ENCODE data around the gene TRIM67. TPM values are rescaled to one million over a fixed set of nuclear protein-coding genes. Genes with fewer than 3 reads are reported as not detected.
A peak's percentile ranks its signal among the peaks of the same experiment; 100 is the strongest.

Gene TRIM67
- total and polyA plus RNA-seq, 12 donors: 0.06 to 1.5 (median 0.31) TPM

GRCh38 chr1:231238298-231238697 is 76.4 kb downstream of the TRIM67 start:
- Histone ChIP-seq H3K36me3 (replicated peaks in 1 of 2) (peaks cover 0 to 28% of the 10 kb centered on the region in 2 donors), H3K27me3 (no peaks in the 10 kb centered on the region), H3K9me3 (replicated peaks in 1 of 3) (no peaks in the 10 kb centered on the region), H3K4me1 (replicated peaks in 1 of 2) (peaks cover 35 to 46% of the 10 kb centered on the region in 2 donors), H3K4me3 (no peak overlapping the region), H3K27ac (no peak overlapping the region)
- WGBS, 4 donors: 90 to 100% (median 97%) methylated on average over 1 of the region's 1 CpG
- TF ChIP-seq, protein P1, sequence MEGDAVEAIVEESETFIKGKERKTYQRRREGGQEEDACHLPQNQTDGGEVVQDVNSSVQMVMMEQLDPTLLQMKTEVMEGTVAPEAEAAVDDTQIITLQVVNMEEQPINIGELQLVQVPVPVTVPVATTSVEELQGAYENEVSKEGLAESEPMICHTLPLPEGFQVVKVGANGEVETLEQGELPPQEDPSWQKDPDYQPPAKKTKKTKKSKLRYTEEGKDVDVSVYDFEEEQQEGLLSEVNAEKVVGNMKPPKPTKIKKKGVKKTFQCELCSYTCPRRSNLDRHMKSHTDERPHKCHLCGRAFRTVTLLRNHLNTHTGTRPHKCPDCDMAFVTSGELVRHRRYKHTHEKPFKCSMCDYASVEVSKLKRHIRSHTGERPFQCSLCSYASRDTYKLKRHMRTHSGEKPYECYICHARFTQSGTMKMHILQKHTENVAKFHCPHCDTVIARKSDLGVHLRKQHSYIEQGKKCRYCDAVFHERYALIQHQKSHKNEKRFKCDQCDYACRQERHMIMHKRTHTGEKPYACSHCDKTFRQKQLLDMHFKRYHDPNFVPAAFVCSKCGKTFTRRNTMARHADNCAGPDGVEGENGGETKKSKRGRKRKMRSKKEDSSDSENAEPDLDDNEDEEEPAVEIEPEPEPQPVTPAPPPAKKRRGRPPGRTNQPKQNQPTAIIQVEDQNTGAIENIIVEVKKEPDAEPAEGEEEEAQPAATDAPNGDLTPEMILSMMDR (IDR thresholded peaks at IDR 0.05): no peak
- no peak for TF ChIP-seq POLR2A (IDR thresholded peaks at IDR 0.05)
- intact Hi-C loops (cut with DNase I): no loop called here
- DNase-seq: no peak

DNA sequence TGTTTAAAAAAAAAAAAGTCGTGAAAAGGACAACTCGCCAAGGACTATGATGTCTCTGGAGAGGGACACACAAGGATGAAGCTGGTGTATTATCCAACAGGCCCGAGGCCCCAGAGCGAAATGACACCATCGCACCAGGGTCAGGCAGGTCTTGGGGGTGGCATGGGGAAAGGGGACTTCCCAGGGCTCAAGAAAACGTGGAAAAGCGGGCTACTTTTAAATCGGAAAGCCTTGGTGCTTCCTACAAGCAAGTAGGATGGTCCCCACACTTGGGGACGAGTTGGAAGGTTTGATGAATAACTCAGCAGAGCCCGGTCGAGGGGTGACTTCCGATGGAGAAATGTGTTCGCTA is 78.6 kb downstream of the TRIM67 start:
- Histone ChIP-seq H3K9me3 (replicated peaks in 1 of 3) (no peaks in the 10 kb centered on the region), H3K27me3 (no peaks in the 10 kb centered on the region), H3K4me3 (peak overlapping the region; percentile 76 to 96 (median 90)), H3K36me3 (replicated peaks in 1 of 2) (peaks cover 0 to 28% of the 10 kb centered on the region in 2 donors), H3K4me1 (replicated peaks in 1 of 2) (peaks cover 23 to 50% of the 10 kb centered on the region in 2 donors), H3K27ac (peak overlapping the region in 4 of 5 donors; percentile 50 to 92 (median 80))
- 0 to 3% (median 2%) methylated on average over 12 to 13 of the region's 13 CpGs for WGBS, 4 donors
- intact Hi-C loops (cut with DNase I): loop anchor here in 1 of 2 donors (10.0 kb wide), 1 partner anchor 354 kb away; no protein-coding TSS in a partner anchor
- TF ChIP-seq POLR2A (IDR thresholded peaks at IDR 0.05): no peak
- TF ChIP-seq, protein P1 (IDR thresholded peaks at IDR 0.05): no peak
- DNase-seq: peak in 3 of 7 donors; percentile 20 to 23 (median 21)

DNA sequence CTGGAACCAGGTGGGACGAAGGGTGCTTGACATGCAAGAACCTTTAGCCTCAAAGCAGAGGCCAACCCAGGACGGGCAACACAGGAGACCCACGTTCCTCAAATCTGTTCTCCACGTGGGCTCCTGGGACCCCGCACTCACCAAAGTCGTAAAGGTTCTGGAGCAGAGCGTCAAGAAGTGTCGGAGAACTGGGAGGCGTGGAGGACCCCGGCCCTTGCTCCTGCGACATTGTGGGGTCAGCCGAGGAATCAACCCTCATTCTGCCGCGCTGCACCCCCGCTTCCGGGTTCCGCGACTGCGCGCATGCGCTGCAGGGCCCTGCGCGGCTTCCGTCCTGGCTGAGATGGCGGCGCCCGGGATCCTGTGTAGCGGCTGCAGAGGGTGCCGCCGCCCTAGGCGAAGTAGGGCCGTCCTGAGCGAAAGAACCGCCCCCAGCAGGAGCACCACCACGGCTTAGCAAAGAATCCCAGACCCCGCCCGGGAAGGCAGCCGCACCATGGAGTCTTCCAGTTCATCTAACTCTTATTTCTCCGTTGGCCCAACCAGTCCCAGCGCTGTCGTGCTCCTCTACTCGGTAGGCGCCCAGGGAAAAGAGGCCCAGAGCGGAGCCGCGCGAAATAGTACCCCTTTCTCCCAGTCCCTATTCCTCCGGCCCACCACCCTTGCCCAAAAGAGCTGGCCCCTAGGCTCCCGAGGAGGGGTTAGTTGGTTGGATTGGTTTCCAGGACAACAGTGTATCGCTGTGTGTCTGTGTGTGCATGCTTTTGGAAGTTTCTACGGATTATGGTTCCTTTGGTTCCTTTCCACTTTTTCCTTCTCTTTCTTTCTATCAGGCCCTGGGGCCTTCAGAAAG is 79.3 kb downstream of the TRIM67 start, which contains the start of gene GNPAT:
Gene GNPAT (plus strand): TSS at position 330 of the 853 bp plus-strand sequence. CDS start 167 bp downstream, at position 497.
- 0% methylated on average over 29 to 51 of the region's 51 CpGs for WGBS, 4 donors
- intact Hi-C loops (cut with DNase I): loop anchor here in 1 of 2 donors (10.0 kb wide), 1 partner anchor 354 kb away; no protein-coding TSS in a partner anchor
- Histone ChIP-seq H3K27ac (peak within 1 kb of the TSS; percentile 45 to 92 (median 80)), H3K9me3 (replicated peaks in 1 of 3) (no peaks in the 10 kb centered on the region), H3K4me1 (replicated peaks in 1 of 2) (peaks cover 23 to 45% of the 10 kb centered on the region in 2 donors), H3K4me3 (peak within 1 kb of the TSS; percentile 81 to 96 (median 90)), H3K27me3 (no peaks in the 10 kb centered on the region), H3K36me3 (replicated peaks in 1 of 2) (peaks cover 0 to 22% of the 10 kb centered on the region in 2 donors)
- peak; percentile 81 to 90 (median 86) for DNase-seq
- TF ChIP-seq POLR2A (IDR thresholded peaks at IDR 0.05): peak; percentile 73 to 82
- TF ChIP-seq, protein P1 (IDR thresholded peaks at IDR 0.05): no peak

DNA sequence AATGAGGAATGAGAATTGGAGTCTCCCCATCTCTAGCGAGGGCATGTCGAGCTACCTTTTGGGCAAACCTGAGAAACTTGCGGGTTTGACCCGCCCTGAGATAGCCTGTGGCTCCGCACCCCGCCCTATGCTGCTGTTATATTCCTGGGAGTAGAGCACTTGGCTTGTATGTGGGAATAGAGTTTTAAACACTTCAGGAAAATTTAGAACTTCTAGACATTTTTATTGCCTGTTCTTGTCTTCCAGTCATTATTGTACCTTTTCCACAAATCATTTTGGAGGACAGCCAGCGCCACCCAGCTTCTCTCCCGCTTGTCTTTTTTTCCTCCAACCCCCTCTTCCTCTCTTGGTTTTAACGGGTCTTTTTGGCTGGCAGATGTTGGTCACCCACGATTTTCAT is 79.9 kb downstream of the TRIM67 start:
- H3K4me1 ChIP-seq (replicated peaks in 1 of 2): peaks cover 20 to 39% of the 10 kb centered on the region in 2 donors
- intact Hi-C loops (cut with DNase I): loop anchor here in 1 of 2 donors (10.0 kb wide), 1 partner anchor 353 kb away; no protein-coding TSS in a partner anchor
- peak in 4 of 7 donors; percentile 20 to 25 (median 25) for DNase-seq
- 0 to 3% (median 0%) methylated on average over 9 to 10 of the region's 10 CpGs for WGBS, 4 donors
- peak overlapping the region; percentile 81 to 96 (median 90) for H3K4me3 ChIP-seq
- H3K9me3 ChIP-seq (replicated peaks in 1 of 3): no peaks in the 10 kb centered on the region
- peaks cover 0 to 22% of the 10 kb centered on the region in 2 donors for H3K36me3 ChIP-seq (replicated peaks in 1 of 2)
- no peak for TF ChIP-seq POLR2A (IDR thresholded peaks at IDR 0.05)
- TF ChIP-seq, protein P1 (IDR thresholded peaks at IDR 0.05): no peak
- H3K27ac ChIP-seq: peak overlapping the region in 4 of 5 donors; percentile 50 to 92 (median 80)
- H3K27me3 ChIP-seq: no peaks in the 10 kb centered on the region
